ENCODE data around the gene HOXB7. TPM values are rescaled to one million over a fixed set of nuclear protein-coding genes. Genes with fewer than 3 reads are reported as not detected.
A peak's percentile ranks its signal among the peaks of the same experiment; 100 is the strongest.

The HOXB7 gene
- total RNA-seq, 3 donors from 2014 or later = 10.9 to 29.1 (median 22.4) TPM

DNA sequence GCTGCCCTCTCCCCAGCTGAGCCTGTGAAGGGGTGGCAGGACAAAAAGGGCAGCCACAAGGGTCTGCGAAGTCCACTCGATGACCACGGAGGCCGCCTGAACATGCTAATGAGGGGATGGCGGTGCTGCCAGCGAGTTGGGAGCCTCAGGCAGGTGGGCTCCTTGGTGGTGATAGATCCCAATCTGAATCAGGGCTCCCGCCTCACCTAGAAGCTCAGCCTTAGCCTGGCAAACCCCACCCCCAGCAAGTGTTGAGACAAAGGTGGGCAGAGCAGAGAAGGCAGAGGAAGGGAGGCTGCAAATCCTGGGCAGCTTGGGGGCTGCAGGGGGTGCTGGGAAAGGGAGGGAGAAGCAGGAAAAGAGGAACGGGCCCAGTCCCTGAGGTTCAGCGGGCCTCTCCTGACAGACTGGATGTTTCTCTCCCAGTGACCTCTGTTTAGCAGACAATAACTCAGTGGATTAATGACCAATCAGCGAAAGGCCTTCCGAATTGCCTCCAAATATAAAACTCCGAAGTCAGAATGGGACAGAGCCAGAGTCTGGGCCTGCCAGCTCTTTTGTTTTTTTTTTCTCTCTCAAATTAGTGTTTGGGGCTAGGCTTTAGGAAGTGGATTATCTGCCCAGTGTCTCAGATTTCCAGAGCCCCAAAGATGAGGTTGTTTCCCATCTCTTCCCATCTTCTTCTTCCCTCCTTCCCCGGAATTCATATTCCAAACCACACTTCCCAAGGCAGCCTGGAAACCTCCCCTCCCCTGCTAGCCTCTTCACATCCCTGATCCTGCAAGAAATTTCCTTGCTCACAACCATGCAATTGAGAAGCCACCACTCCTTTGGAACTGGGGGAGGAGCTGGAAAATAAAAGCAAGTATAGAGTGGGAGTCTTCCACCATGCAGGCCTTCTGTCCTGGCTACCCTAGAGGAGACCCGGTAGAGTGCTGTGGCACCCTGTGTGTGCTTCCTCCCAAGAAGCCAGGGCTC, 50.7 kb downstream of the HOXB7 start:
- intact Hi-C loops (cut with DNase I, micrococcal nuclease) = no loop called here
- peaks cover 43% of the 10 kb centered on the region for H3K4me1 ChIP-seq (ENCODE audit: low read depth)
- DNase-seq (no peak), ATAC-seq (no peak)
- H3K9me3 ChIP-seq = no peaks in the 10 kb centered on the region
- no peaks in the 10 kb centered on the region for H3K36me3 ChIP-seq (ENCODE audit: low read depth)
- H3K4me3 ChIP-seq = no peak overlapping the region
- TF ChIP-seq, protein P1, sequence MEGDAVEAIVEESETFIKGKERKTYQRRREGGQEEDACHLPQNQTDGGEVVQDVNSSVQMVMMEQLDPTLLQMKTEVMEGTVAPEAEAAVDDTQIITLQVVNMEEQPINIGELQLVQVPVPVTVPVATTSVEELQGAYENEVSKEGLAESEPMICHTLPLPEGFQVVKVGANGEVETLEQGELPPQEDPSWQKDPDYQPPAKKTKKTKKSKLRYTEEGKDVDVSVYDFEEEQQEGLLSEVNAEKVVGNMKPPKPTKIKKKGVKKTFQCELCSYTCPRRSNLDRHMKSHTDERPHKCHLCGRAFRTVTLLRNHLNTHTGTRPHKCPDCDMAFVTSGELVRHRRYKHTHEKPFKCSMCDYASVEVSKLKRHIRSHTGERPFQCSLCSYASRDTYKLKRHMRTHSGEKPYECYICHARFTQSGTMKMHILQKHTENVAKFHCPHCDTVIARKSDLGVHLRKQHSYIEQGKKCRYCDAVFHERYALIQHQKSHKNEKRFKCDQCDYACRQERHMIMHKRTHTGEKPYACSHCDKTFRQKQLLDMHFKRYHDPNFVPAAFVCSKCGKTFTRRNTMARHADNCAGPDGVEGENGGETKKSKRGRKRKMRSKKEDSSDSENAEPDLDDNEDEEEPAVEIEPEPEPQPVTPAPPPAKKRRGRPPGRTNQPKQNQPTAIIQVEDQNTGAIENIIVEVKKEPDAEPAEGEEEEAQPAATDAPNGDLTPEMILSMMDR (IDR thresholded peaks at IDR 0.05) = no peak

DNA sequence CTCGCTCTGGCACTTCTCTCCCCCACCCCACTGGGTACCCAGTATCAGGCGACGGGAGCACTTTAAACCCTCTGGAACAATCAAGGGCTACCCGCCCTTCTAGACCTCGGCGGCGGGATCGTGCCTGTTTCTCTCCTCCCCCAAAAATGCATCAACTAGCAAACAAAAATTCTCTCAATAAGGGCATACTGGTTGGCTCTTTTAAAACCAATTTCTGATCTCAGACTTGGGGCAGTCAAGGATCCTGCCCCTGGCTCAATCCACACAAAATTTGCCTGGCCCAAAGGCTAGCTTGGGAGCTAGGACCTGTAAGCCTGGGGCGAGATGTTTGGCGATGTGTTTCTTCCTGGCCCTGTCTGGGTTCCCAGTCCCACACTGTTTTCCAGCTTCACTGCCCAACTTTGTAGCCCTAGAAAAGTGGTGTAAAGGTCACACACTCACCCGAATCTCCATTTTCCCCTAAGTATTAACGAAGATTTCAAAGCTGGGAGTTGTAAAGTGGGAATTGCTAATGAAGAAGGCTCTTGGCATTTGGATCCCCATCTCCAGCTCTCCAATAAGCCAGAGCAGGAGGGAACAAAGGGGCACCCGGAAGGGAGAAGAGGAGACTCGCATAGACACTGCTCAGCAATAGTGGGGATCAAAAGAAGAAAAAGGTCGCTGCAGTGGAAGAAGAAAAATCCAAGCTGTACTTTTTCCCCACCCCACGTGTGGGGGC, 51.5 kb downstream of the HOXB7 start:
- H3K9me3 ChIP-seq = no peaks in the 10 kb centered on the region
- TF ChIP-seq, protein P1 (IDR thresholded peaks at IDR 0.05) = no peak
- intact Hi-C loops (cut with DNase I, micrococcal nuclease) = no loop called here
- no peak overlapping the region for H3K4me3 ChIP-seq
- no peak for ATAC-seq
- peaks cover 46% of the 10 kb centered on the region for H3K4me1 ChIP-seq (ENCODE audit: low read depth)
- no peaks in the 10 kb centered on the region for H3K36me3 ChIP-seq (ENCODE audit: low read depth)
- no peak for DNase-seq

DNA sequence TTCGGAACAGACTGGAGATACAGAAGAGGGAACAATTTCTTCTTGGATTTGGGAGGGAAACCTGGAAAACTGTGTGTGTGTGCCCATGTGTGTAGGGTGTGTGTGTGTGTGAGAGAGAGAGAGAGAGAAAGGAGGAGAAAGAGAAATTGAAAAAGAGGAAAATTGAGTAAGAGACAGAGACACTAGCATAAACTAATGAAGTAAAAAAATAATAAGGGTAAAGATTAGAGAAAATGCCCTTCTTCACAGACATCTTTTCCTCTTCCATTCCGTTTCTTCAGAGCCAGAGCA, 52.0 kb downstream of the HOXB7 start:
- no peak for ATAC-seq
- Histone ChIP-seq H3K9me3 (no peaks in the 10 kb centered on the region), H3K4me3 (no peak overlapping the region), H3K4me1 (ENCODE audit: low read depth) (peaks cover 46% of the 10 kb centered on the region), H3K36me3 (ENCODE audit: low read depth) (no peaks in the 10 kb centered on the region)
- DNase-seq = no peak
- TF ChIP-seq, protein P1 (IDR thresholded peaks at IDR 0.05) = no peak
- intact Hi-C loops (cut with DNase I, micrococcal nuclease) = no loop called here

DNA sequence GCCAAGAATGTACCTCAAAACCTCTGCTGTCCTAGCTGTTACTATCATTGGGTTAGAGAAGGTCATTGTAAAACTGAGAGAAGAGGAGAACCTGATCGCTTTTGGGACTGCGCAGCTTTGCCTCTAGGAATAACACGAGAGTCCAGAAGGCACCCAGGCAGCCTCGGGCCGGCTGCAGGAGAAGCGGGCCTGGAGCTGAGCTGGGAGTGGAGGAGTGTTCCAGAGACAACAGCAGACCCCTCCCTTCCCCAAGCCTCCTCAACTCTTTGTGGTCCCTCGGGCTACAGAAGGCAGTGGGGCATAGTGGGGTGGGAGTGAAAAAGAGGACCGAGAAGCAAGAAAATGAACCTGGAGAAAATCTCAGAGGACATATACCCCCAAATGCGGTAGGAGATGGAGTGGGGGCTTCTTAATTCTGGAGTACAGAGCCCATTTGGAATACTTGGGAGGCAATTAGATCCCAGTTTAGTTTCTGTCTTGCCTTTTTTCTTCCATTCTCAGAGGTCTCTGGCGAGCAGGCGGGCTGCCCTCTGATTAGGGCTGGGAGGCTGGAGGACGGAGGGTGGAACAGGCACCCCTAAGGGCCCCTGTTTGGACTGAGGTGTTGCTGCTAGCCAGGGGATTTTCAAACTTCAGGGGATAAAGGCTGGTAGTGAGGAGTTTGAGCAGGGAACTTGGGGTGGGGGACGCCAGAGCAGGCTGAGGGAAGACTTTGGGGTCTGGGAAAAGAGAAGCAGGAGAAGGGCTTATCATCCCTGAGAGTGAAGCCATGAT, 52.6 kb downstream of the HOXB7 start:
- intact Hi-C loops (cut with DNase I, micrococcal nuclease) = no loop called here
- ATAC-seq = no peak
- peaks cover 43% of the 10 kb centered on the region for H3K4me1 ChIP-seq (ENCODE audit: low read depth)
- no peak overlapping the region for H3K4me3 ChIP-seq
- H3K36me3 ChIP-seq (ENCODE audit: low read depth) = no peaks in the 10 kb centered on the region
- no peaks in the 10 kb centered on the region for H3K9me3 ChIP-seq
- DNase-seq = no peak
- TF ChIP-seq, protein P1 (IDR thresholded peaks at IDR 0.05) = no peak

Small RNA genes within 50 kb of the gene (microRNA-seq; reads per million reads assigned to microRNA genes)
- 59.1 reads per million, percentile 56 among the genes with 10 or more reads in this experiment for gene MIR196A1

Other genes with a start within 250 kb of the HOXB7 start
- 1 to 10 TPM; 2.2 to 3.2 (median 2.4) TPM for gene SKAP1, start 180.8 kb downstream of the HOXB7 start, total RNA-seq
- not detected for gene HOXB1, start 80.0 kb downstream of the HOXB7 start, total RNA-seq
- gene HOXB2, start 65.9 kb downstream of the HOXB7 start, total RNA-seq = 10 to 100 TPM in 1 of 3 donors, 1 to 10 TPM in 1, under 1 TPM in 1; 0.93 to 32.4 (median 3.3) TPM
- 10 to 100 TPM in 1 of 3 donors, 1 to 10 TPM in 2; 4.5 to 14.6 (median 5.3) TPM for gene HOXB4, start 32.7 kb downstream of the HOXB7 start, total RNA-seq
- 10 to 100 TPM; 42.4 to 64.8 (median 43.4) TPM for gene HOXB3, start 20.8 kb downstream of the HOXB7 start, total RNA-seq
- 10 to 100 TPM; 16.2 to 29.3 (median 19.9) TPM for gene HOXB5, start 17.2 kb downstream of the HOXB7 start, total RNA-seq
- gene HOXB6, start 6.0 kb downstream of the HOXB7 start, total RNA-seq = 10 to 100 TPM; 41.3 to 68.8 (median 50.9) TPM
- gene HOXB8, start 4.3 kb upstream of the HOXB7 start, total RNA-seq = 1 to 10 TPM; 4.2 to 7.5 (median 5.6) TPM
- 10 to 100 TPM; 40.1 to 78.4 (median 41.5) TPM for gene HOXB9, start 15.3 kb upstream of the HOXB7 start, total RNA-seq
- gene PRAC1, start 111.5 kb upstream of the HOXB7 start, total RNA-seq = 100 to 1,000 TPM in 2 of 3 donors, 10 to 100 TPM in 1; 32.2 to 180 (median 137) TPM
- 10 to 100 TPM in 2 of 3 donors, 1 to 10 TPM in 1; 6.6 to 24.0 (median 12.4) TPM for gene PRAC2, start 112.2 kb upstream of the HOXB7 start, total RNA-seq
- 10 to 100 TPM; 12.2 to 65.4 (median 48.2) TPM for gene HOXB13, start 117.7 kb upstream of the HOXB7 start, total RNA-seq
- gene TTLL6, start 206.2 kb upstream of the HOXB7 start, total RNA-seq = 10 to 100 TPM; 10.7 to 25.1 (median 12.2) TPM
- gene CALCOCO2, start 220.0 kb upstream of the HOXB7 start, total RNA-seq = 100 to 1,000 TPM; 181 to 296 (median 224) TPM